Suprapubic skin (tissue), 4 donors: ENCODE measurements around the gene RTP5. TPM values are rescaled to one million over a fixed set of nuclear protein-coding genes. Genes with fewer than 3 reads are reported as not detected.
"Not testable (repeated sequence)": the region's sequence is repeated elsewhere in the genome, so short reads cannot be mapped to it uniquely, and the experiment has no call there.

Experiments
- DNase-seq, 2 donors: peaks; one replicate each; pipeline ENCODE4 v3.0.0-alpha.2; 2019; ENCODE audit warnings: low spot score in 2 of 2
- H3K27ac ChIP-seq: fragments of 200-600 bp; sonication (generic); one replicate; pipeline ENCODE4 v1.5.1; 2019
- H3K27me3 ChIP-seq: fragments of 200-600 bp; sonication (generic); one replicate; pipeline ENCODE4 v1.5.1; 2019
- H3K36me3 ChIP-seq: fragments of 200-600 bp; sonication (generic); one replicate; pipeline ENCODE4 v1.5.1; 2019
- H3K4me1 ChIP-seq: fragments of 200-600 bp; sonication (generic); one replicate; pipeline ENCODE4 v1.5.1; 2019
- H3K4me3 ChIP-seq: fragments of 200-600 bp; sonication (generic); one replicate; pipeline ENCODE4 v1.5.1; 2019; ENCODE audit warnings: mild to moderate bottlenecking
- H3K9me3 ChIP-seq: fragments of 200-600 bp; sonication (generic); one replicate; pipeline ENCODE4 v1.5.1; 2019
- CTCF ChIP-seq, 2 donors: fragments of 200-600 bp in 1 of 2; fragments of 450-650 bp in 1 of 2; sonication (generic) in 1 of 2; IDR thresholded peaks; one replicate each; pipeline ENCODE4 v1.5.1; 2016 to 2019; ENCODE audit warnings: antibody characterized with exemption in 2 of 2, mild to moderate bottlenecking in 1 of 2, moderate library complexity in 1 of 2
- EP300 ChIP-seq: sonication (generic); formaldehyde crosslinking; IDR thresholded peaks from one replicate; pipeline ENCODE4 v1.6.1; 2017; ENCODE audit warnings: antibody characterized with exemption
- POLR2A ChIP-seq, 2 donors: fragments of 450-650 bp; IDR thresholded peaks; one replicate each; pipeline ENCODE4 v1.6.1; 2017; ENCODE audit warnings: antibody characterized with exemption in 2 of 2, mild to moderate bottlenecking in 2 of 2, moderate library complexity in 2 of 2
- POLR2AphosphoS5 ChIP-seq, 3 donors: sonication (generic); formaldehyde crosslinking; IDR thresholded peaks; one replicate each; pipeline ENCODE4 v1.6.1; 2017; ENCODE audit warnings: antibody characterized with exemption in 3 of 3
- WGBS: methylation state at CpG from one replicate; pipeline ENCODE4 v1.1.5; 2018; 5-methylcytosine and 5-hydroxymethylcytosine counted together
- total RNA-seq, 4 donors: library from RNA; depleted of rRNA; stranded (reverse); fragments of >200 nt; gene quantifications; one replicate each; pipeline ENCODE4 v1.1.0, GENCODE V29; 2016

The RTP5 gene
- not detected for total RNA-seq

- no peak for DNase-seq
- no peak within 1 kb of the TSS for H3K4me3 ChIP-seq
- H3K27ac ChIP-seq: no peak within 1 kb of the TSS
- H3K36me3 ChIP-seq: no peaks in the 10 kb centered on the region
- WGBS: 76% methylated on average over 26 of the region's 33 CpGs
- H3K4me1 ChIP-seq: peaks cover 10% of the 10 kb centered on the region
- no peak for TF ChIP-seq CTCF (IDR thresholded peaks at IDR 0.05)
- no peak for TF ChIP-seq POLR2AphosphoS5 (IDR thresholded peaks at IDR 0.05)
- no peak for TF ChIP-seq POLR2A (IDR thresholded peaks at IDR 0.05)
- no peaks in the 10 kb centered on the region for H3K9me3 ChIP-seq
- H3K27me3 ChIP-seq: peaks cover 56% of the 10 kb centered on the region
These were observed at the start of gene RTP5 for GRCh38 chr2:241869087-241869961. RTP5 (plus strand) TSS chr2:241869729; CDS start chr2:241869757, 28 bp downstream.

GRCh38 chr2:241819947-241820624 lies 49.4 kb upstream of the RTP5 start:
- not testable (repeated sequence) for H3K9me3 ChIP-seq, H3K4me3 ChIP-seq, H3K36me3 ChIP-seq, H3K4me1 ChIP-seq, H3K27ac ChIP-seq
- peaks cover 27% of the 10 kb centered on the region for H3K27me3 ChIP-seq
- 90% methylated on average over 14 of the region's 27 CpGs for WGBS
- peak; percentile 57 to 65 for DNase-seq

- H3K9me3 ChIP-seq: no peaks in the 10 kb centered on the region
- H3K36me3 ChIP-seq: no peaks in the 10 kb centered on the region
- no peak overlapping the region for H3K4me3 ChIP-seq
- H3K27ac ChIP-seq: no peak overlapping the region
- TF ChIP-seq POLR2A (IDR thresholded peaks at IDR 0.05): no peak
- TF ChIP-seq POLR2AphosphoS5 (IDR thresholded peaks at IDR 0.05): no peak
- no peak for TF ChIP-seq EP300
- TF ChIP-seq CTCF (IDR thresholded peaks at IDR 0.05): no peak
- H3K27me3 ChIP-seq: peaks cover 27% of the 10 kb centered on the region
- 83% methylated on average over 10 of the region's 31 CpGs for WGBS
- peak; percentile 58 to 67 for DNase-seq
- H3K4me1 ChIP-seq: no peaks in the 10 kb centered on the region
These were observed 48.7 kb upstream of the RTP5 start for GRCh38 chr2:241820625-241821384.

GRCh38 chr2:241821460-241822263 lies 47.9 kb upstream of the RTP5 start:
- TF ChIP-seq POLR2AphosphoS5 (IDR thresholded peaks at IDR 0.05) (no peak), EP300 (no peak), POLR2A (IDR thresholded peaks at IDR 0.05) (no peak), CTCF (IDR thresholded peaks at IDR 0.05) (no peak)

GRCh38 chr2:241822264-241822623 lies 47.3 kb upstream of the RTP5 start:
- TF ChIP-seq CTCF (IDR thresholded peaks at IDR 0.05) (no peak), POLR2AphosphoS5 (IDR thresholded peaks at IDR 0.05) (no peak), POLR2A (IDR thresholded peaks at IDR 0.05) (no peak), EP300 (no peak)
- WGBS: 82% methylated on average over 14 of the region's 14 CpGs
- peak in 1 of 2 donors; percentile 38 for DNase-seq

More at GRCh38 chr2:241821460-241822263, 47.9 kb upstream of the RTP5 start:
- Histone ChIP-seq H3K27me3 (peaks cover 21% of the 10 kb centered on the region), H3K9me3 (no peaks in the 10 kb centered on the region), H3K27ac (no peak overlapping the region), H3K36me3 (no peaks in the 10 kb centered on the region), H3K4me1 (no peaks in the 10 kb centered on the region), H3K4me3 (no peak overlapping the region)
- DNase-seq: peak; percentile 56 to 73
- WGBS: 71% methylated on average over 24 of the region's 28 CpGs

GRCh38 chr2:241823531-241824437 lies 45.7 kb upstream of the RTP5 start:
- not testable (repeated sequence) for H3K4me3 ChIP-seq, H3K27ac ChIP-seq, H3K9me3 ChIP-seq, H3K36me3 ChIP-seq, H3K4me1 ChIP-seq
- 86% methylated on average over 45 of the region's 45 CpGs for WGBS
- peak in 1 of 2 donors; percentile 54 for DNase-seq
- H3K27me3 ChIP-seq: peaks cover 19% of the 10 kb centered on the region

More at GRCh38 chr2:241822264-241822623, 47.3 kb upstream of the RTP5 start:
- Histone ChIP-seq H3K9me3 (peaks cover 5% of the 10 kb centered on the region), H3K4me1 (no peaks in the 10 kb centered on the region), H3K36me3 (no peaks in the 10 kb centered on the region), H3K4me3 (no peak overlapping the region), H3K27me3 (peaks cover 19% of the 10 kb centered on the region), H3K27ac (no peak overlapping the region)
